Activated CD8-positive, alpha-beta memory T cell treated with anti-CD3 and anti-CD28 coated beads for 36 hours (primary cell): ENCODE measurements around the gene ISYNA1. TPM values are rescaled to one million over a fixed set of nuclear protein-coding genes. Genes with fewer than 3 reads are reported as not detected.

Experiments
- total RNA-seq, 2 experiments: library from RNA; stranded (reverse); gene quantifications; one replicate each; pipeline ENCODE4 v1.2.3, GENCODE V29; 2021

ISYNA1 gene
- total RNA-seq, 2 experiments from 2014 or later: 22.8 to 23.7 TPM

Other genes starting within 250 kb of the ISYNA1 start
- 10 to 100 TPM; 20.4 to 21.6 TPM for gene MPV17L2, start 244.9 kb downstream of the ISYNA1 start, total RNA-seq
- gene RAB3A, start 234.1 kb downstream of the ISYNA1 start, total RNA-seq: 1 to 10 TPM; 6.3 to 6.5 TPM
- gene PDE4C, start 211.7 kb downstream of the ISYNA1 start, total RNA-seq: not detected
- gene IQCN, start 163.7 kb downstream of the ISYNA1 start, total RNA-seq: under 1 TPM; 0.40 to 0.59 TPM
- gene JUND, start 156.5 kb downstream of the ISYNA1 start, total RNA-seq: 100 to 1,000 TPM; 339 to 357 TPM
- gene LSM4, start 115.1 kb downstream of the ISYNA1 start, total RNA-seq: 100 to 1,000 TPM; 385 to 395 TPM
- gene PGPEP1, start 97.5 kb downstream of the ISYNA1 start, total RNA-seq: 10 to 100 TPM; 27.5 to 28.4 TPM
- not detected for gene GDF15, start 52.0 kb downstream of the ISYNA1 start, total RNA-seq
- not detected for gene LRRC25, start 40.5 kb downstream of the ISYNA1 start, total RNA-seq
- gene SSBP4, start 18.7 kb downstream of the ISYNA1 start, total RNA-seq: 100 to 1,000 TPM; 151 to 158 TPM
- gene ELL, start 83.9 kb upstream of the ISYNA1 start, total RNA-seq: 10 to 100 TPM; 22.6 to 24.3 TPM
- 100 to 1,000 TPM; 167 to 168 TPM for gene FKBP8, start 105.4 kb upstream of the ISYNA1 start, total RNA-seq
- gene KXD1, start 119.7 kb upstream of the ISYNA1 start, total RNA-seq: 100 to 1,000 TPM; 124 to 129 TPM
- gene UBA52, start 133.7 kb upstream of the ISYNA1 start, total RNA-seq: 1,000 to 10,000 TPM; 1,648 to 1,705 TPM
- gene REX1BD, start 150.7 kb upstream of the ISYNA1 start, total RNA-seq: 10 to 100 TPM; 95.2 to 98.7 TPM
- under 1 TPM in 1 of 2 experiments, not detected in 1; 0.61 TPM for gene CRLF1, start 168.7 kb upstream of the ISYNA1 start, total RNA-seq
- not detected for gene TMEM59L, start 174.7 kb upstream of the ISYNA1 start, total RNA-seq
- 10 to 100 TPM; 11.8 to 14.3 TPM for gene KLHL26, start 198.9 kb upstream of the ISYNA1 start, total RNA-seq
- 1 to 10 TPM; 5.0 to 5.5 TPM for gene CRTC1, start 245.5 kb upstream of the ISYNA1 start, total RNA-seq